Activated B cell treated with CpG ODN at 0.5 μM for 24 hours (primary cell): Measurements from ENCODE around the gene PIGV. TPM values are rescaled to one million over a fixed set of nuclear protein-coding genes. Genes with fewer than 3 reads are reported as not detected.

Source experiments
- ATAC-seq: fragments of 200-7000 bp; cut with Tn5 transposase; one replicate; pipeline ENCODE4 v1.10.0; 2021; ENCODE audit warnings: low read depth, mild to moderate bottlenecking, moderate library complexity
- CTCF ChIA-PET: fragments of 350-600 bp; sonication (Branson Sonifier 250); formaldehyde crosslinking; loops from one replicate; lab custom pipeline; 2021; ENCODE audit warnings: antibody characterized with exemption; lab: Charles Lee
- POLR2A ChIA-PET: fragments of 350-600 bp; sonication (Branson Sonifier 250); formaldehyde crosslinking; loops from one replicate; lab custom pipeline; 2021; ENCODE audit warnings: antibody characterized with exemption; lab: Charles Lee
- DNase-seq: peaks from one replicate; pipeline ENCODE4 v3.0.0; 2022
- H3K27ac Mint-ChIP-seq: one replicate; pipeline ENCODE4 v1.8.0; 2020; ENCODE audit warnings: mixed read lengths
- H3K27me3 Mint-ChIP-seq: one replicate; pipeline ENCODE4 v1.8.0; 2021; ENCODE audit warnings: mixed read lengths
- H3K36me3 Mint-ChIP-seq: one replicate; pipeline ENCODE4 v1.8.0; 2021; ENCODE audit warnings: low read depth, mixed read lengths
- H3K4me1 Mint-ChIP-seq: one replicate; pipeline ENCODE4 v1.8.0; 2021; ENCODE audit warnings: mixed read lengths
- H3K4me3 Mint-ChIP-seq: one replicate; pipeline ENCODE4 v1.8.0; 2020; ENCODE audit warnings: mild to moderate bottlenecking, mixed read lengths
- H3K9me3 Mint-ChIP-seq: one replicate; pipeline ENCODE4 v1.8.0; 2020; ENCODE audit warnings: mixed read lengths
- CTCF ChIP-seq: fragments of 200-600 bp; IDR thresholded peaks from one replicate; pipeline ENCODE4 v1.8.0; 2022; ENCODE audit warnings: antibody characterized with exemption, mild to moderate bottlenecking
- intact Hi-C: fragments of 100-400 bp; cut with micrococcal nuclease; formaldehyde crosslinking; loops from one replicate; pipeline ENCODE4 v1.15.1; 2024
- total RNA-seq: library from RNA; stranded (reverse); gene quantifications from 2 replicates; pipeline ENCODE4 v1.2.3, GENCODE V29; 2022

Gene PIGV
- total RNA-seq, 1 donor from 2014 or later, result 35.4 TPM

DNA sequence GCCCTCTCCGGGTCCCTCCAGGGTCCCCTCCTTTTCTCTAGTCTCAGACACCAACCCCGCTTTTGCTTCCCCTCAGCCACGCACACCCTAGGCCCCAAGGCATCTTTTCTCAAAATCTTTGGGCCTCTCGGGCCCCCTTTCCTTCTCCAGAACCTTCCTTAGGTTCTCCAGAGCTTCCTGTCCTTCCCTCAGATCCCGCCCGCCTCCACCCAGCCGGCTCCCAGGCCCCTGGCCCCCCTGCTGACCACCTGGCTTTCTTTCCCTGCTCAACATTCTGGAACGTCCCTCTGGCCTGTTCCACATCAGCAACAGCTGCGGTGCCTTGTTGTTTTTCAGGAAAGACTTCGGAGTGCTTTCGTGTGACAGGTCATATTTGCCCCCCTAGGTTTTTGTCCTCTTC lies 39.9 kb downstream of the PIGV start:
- DNase-seq (no peak), ATAC-seq (no peak)
- ChIA-PET CTCF (interaction anchor here (1.3 kb wide), 1 partner anchor 18 kb away, joined by 4 read pairs; no protein-coding TSS in a partner anchor), POLR2A (interaction anchor here (1.3 to 1.8 kb wide), 2 partner anchors 8 to 11 kb away, joined by 4 to 10 read pairs; no protein-coding TSS in a partner anchor)
- Mint-ChIP-seq H3K9me3 (no peaks in the 10 kb centered on the region), H3K27me3 (no peaks in the 10 kb centered on the region), H3K4me3 (peak overlapping the region; percentile 86), H3K4me1 (peaks cover 55% of the 10 kb centered on the region), H3K36me3 (peaks cover 24% of the 10 kb centered on the region), H3K27ac (peak overlapping the region; percentile 80)
- intact Hi-C loops, result loop anchor here (1.0 kb wide), 1 partner anchor 12 kb away; no protein-coding TSS in a partner anchor
- no peak for TF ChIP-seq CTCF

GRCh38 chr1:26828411-26828991 lies 40.8 kb downstream of the PIGV start:
- no peak for TF ChIP-seq CTCF
- ATAC-seq (no peak), DNase-seq (no peak)
- H3K4me1 Mint-ChIP-seq, result peaks cover 57% of the 10 kb centered on the region
- ChIA-PET CTCF (interaction anchor here (0.6 to 1.3 kb wide), 3 partner anchors 19 to 59 kb away, joined by 3 to 4 read pairs (median 3); no protein-coding TSS in a partner anchor), POLR2A (interaction anchor here (0.7 to 1.8 kb wide), 6 partner anchors 9 to 286 kb away, joined by 3 to 10 read pairs (median 4); partner anchors contain the start of gene GPATCH3)
- peaks cover 28% of the 10 kb centered on the region for H3K36me3 Mint-ChIP-seq
- peak overlapping the region; percentile 86 for H3K4me3 Mint-ChIP-seq
- H3K27ac Mint-ChIP-seq, result peak overlapping the region; percentile 80
- no peaks in the 10 kb centered on the region for H3K27me3 Mint-ChIP-seq
- H3K9me3 Mint-ChIP-seq, result no peaks in the 10 kb centered on the region
- intact Hi-C loops, result loop anchor here (1.0 kb wide), 1 partner anchor 11 kb away; no protein-coding TSS in a partner anchor

- intact Hi-C loops, result no loop called here
- POLR2A ChIA-PET, result interaction anchor here (0.5 to 1.8 kb wide), 7 partner anchors 9 to 1343 kb away, joined by 3 to 10 read pairs (median 4); partner anchors contain the start of genes GPATCH3 and GPN2
- peaks cover 66% of the 10 kb centered on the region for H3K4me1 Mint-ChIP-seq
- H3K9me3 Mint-ChIP-seq, result no peaks in the 10 kb centered on the region
- DNase-seq, result no peak
- peaks cover 33% of the 10 kb centered on the region for H3K36me3 Mint-ChIP-seq
- CTCF ChIA-PET, result interaction anchor here (0.9 to 1.1 kb wide), 2 partner anchors 19 to 20 kb away, joined by 3 read pairs; no protein-coding TSS in a partner anchor
- ATAC-seq, result no peak
- H3K27me3 Mint-ChIP-seq, result no peaks in the 10 kb centered on the region
- no peak for TF ChIP-seq CTCF
- peak overlapping the region; percentile 46 for H3K27ac Mint-ChIP-seq
- peak overlapping the region; percentile 86 for H3K4me3 Mint-ChIP-seq
Observed at GRCh38 chr1:26829184-26829911, 41.6 kb downstream of the PIGV start.

DNA sequence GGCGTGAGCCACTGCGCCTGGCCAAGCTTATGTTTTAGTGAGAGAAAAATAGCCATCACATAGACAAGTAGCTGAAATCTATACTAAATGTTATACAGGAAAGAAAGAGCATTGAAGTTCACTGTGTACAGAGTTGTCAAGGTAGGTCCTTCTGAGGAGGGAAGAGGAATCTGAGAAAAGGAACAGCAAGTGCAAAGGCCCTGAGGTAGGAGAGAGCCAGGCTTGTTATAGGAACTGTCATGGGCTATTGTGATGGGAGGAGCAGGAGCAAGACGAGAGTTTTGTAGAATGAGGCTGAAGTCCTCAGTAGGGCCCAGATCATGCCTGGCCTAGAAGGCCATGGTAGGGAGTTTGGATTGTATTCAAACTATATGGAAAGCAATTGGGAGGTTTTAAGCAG lies 43.3 kb downstream of the PIGV start:
- peaks cover 67% of the 10 kb centered on the region for H3K4me1 Mint-ChIP-seq
- peak overlapping the region; percentile 6 for H3K27ac Mint-ChIP-seq
- H3K4me3 Mint-ChIP-seq, result no peak overlapping the region
- intact Hi-C loops, result no loop called here
- CTCF ChIA-PET, result interaction anchor here (1.0 to 5.0 kb wide), 3 partner anchors 11 to 212 kb away, joined by 3 to 47 read pairs (median 8); no protein-coding TSS in a partner anchor
- TF ChIP-seq CTCF, result no peak
- POLR2A ChIA-PET, result interaction anchor here (0.6 to 3.1 kb wide), 4 partner anchors 10 to 37 kb away, joined by 4 to 40 read pairs (median 12); no protein-coding TSS in a partner anchor
- H3K27me3 Mint-ChIP-seq, result no peaks in the 10 kb centered on the region
- no peaks in the 10 kb centered on the region for H3K9me3 Mint-ChIP-seq
- ATAC-seq (no peak), DNase-seq (no peak)
- peaks cover 46% of the 10 kb centered on the region for H3K36me3 Mint-ChIP-seq
